Epithelial cell of proximal tubule (primary cell): Measurements from ENCODE around the gene P2RX4. TPM values are rescaled to one million over a fixed set of nuclear protein-coding genes. Genes with fewer than 3 reads are reported as not detected.
"Not testable (repeated sequence)": the region's sequence is repeated elsewhere in the genome, so short reads cannot be mapped to it uniquely, and the experiment has no call there.

ENCODE experiments used
- DNase-seq: peaks from one replicate; pipeline ENCODE4 v3.0.0-alpha.2; 2011; ENCODE audit warnings: low read depth
- H3K4me3 ChIP-seq: 2 replicates; pipeline ENCODE4 v1.5.1; 2011; ENCODE audit warnings: low read depth, mild to moderate bottlenecking, low read length
- CTCF ChIP-seq: conservative IDR thresholded peaks from 2 replicates; pipeline ENCODE4 v1.5.1; 2012; ENCODE audit warnings: low read depth, mild to moderate bottlenecking, low read length
- total RNA-seq: library from RNA; depleted of rRNA; stranded (reverse); fragments of >200 nt; gene quantifications from 2 replicates; pipeline ENCODE4 v1.2.3, GENCODE V29; 2015

The P2RX4 gene
- total RNA-seq, 1 donor from 2014 or later: 62.6 TPM

- no peak for TF ChIP-seq CTCF
- H3K4me3 ChIP-seq: no peak overlapping the region
- no peak for DNase-seq
Measured at GRCh38 chr12:121189131-121189530, 20.8 kb upstream of the P2RX4 start.

GRCh38 chr12:121189619-121190155 is 20.2 kb upstream of the P2RX4 start:
- DNase-seq: no peak
- H3K4me3 ChIP-seq: no peak overlapping the region
- no peak for TF ChIP-seq CTCF

- DNase-seq: peak; percentile 96
- TF ChIP-seq CTCF: no peak
- H3K4me3 ChIP-seq: peak overlapping the region; percentile 14
Measured at GRCh38 chr12:121190523-121191031, 19.4 kb upstream of the P2RX4 start.

- no peak for TF ChIP-seq CTCF
- DNase-seq: no peak
- no peak overlapping the region for H3K4me3 ChIP-seq
Measured at GRCh38 chr12:121191151-121191550, 18.8 kb upstream of the P2RX4 start.

GRCh38 chr12:121196902-121197301 is 13.0 kb upstream of the P2RX4 start:
- TF ChIP-seq CTCF: no peak
- no peak overlapping the region for H3K4me3 ChIP-seq
- no peak for DNase-seq

- H3K4me3 ChIP-seq: no peak overlapping the region
- TF ChIP-seq CTCF: no peak
- no peak for DNase-seq
Measured at GRCh38 chr12:121198949-121199348, 11.0 kb upstream of the P2RX4 start.

GRCh38 chr12:121201140-121201539 is 8.8 kb upstream of the P2RX4 start:
- not testable (repeated sequence) for H3K4me3 ChIP-seq, DNase-seq
